NCI-H2081 treated with DMSO at 0.1 percent for 48 hours (cell line): ENCODE measurements around the gene HNRNPD.
"Not testable (repeated sequence)": the region's sequence is repeated elsewhere in the genome, so short reads cannot be mapped to it uniquely, and the experiment has no call there.

Source experiments
- DNase-seq: peaks from one replicate; lab custom pipeline; 2025; lab: John Stamatoyannopoulos, UW

HNRNPD gene

DNA sequence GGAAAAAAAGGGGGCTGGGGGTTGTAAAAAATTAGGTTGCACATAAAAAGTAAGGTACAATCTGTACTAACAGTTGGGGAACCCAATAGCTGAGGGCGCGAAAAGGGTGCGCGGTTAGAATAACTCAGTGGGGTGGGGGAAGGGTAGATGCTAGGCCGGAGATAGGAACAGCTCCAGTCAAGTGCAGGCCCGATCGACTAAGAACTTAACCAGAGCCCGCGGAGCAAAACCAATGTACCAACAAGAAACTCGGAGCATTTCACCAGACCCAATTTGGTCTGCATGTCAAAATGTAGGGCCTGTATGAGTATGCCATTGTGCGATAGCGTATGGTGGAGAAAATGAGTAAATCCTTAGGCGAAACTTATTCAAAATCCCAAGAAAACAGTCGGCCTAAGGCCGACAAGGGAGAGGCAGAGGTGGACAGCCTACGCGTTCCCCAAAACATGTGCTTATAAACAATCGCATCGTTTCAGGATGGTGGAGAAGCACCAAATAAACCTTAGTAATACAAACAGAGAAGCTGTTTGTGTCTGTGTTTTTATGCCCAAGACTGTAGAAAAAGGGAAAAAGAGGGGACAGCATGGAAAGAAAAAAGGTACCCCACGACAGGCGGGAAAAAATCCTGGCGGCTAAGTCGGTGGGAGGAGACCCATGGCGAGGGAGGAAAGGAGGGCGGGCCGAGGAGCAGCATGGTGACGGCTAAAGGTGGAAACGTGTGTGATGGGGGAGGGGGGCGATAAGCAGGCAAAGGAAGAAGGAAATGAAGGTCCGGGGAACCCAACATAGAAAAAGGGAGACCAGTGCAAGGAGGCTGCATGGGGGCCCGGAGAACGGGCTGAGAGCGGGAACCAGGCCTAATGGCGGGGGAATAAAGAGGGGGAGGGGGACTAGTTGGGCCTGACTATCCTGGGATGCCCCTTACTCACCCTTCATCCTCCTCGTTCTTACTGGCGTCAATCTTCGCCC is 990 bp downstream of the HNRNPD start:
- DNase-seq, result no peak

DNA sequence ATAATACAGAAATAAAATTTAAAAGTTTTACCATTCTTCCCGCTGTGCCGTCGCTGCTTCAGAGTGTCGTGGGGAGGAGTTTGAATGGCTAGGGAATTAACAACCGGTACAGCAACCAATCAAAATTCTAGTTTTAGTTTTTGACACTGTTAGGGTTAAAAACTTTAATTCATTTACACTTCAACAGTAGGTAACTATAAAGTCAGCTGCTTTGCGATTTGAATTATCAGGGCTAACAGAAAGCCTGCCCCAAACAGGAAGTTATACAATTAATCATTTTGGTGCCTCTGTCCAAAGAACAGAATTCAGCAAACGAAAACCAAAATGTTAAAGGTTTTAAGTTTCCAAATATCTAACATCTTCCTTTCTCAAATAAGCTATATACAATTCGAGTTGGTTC is 2.3 kb downstream of the HNRNPD start:
- no peak for DNase-seq

DNA sequence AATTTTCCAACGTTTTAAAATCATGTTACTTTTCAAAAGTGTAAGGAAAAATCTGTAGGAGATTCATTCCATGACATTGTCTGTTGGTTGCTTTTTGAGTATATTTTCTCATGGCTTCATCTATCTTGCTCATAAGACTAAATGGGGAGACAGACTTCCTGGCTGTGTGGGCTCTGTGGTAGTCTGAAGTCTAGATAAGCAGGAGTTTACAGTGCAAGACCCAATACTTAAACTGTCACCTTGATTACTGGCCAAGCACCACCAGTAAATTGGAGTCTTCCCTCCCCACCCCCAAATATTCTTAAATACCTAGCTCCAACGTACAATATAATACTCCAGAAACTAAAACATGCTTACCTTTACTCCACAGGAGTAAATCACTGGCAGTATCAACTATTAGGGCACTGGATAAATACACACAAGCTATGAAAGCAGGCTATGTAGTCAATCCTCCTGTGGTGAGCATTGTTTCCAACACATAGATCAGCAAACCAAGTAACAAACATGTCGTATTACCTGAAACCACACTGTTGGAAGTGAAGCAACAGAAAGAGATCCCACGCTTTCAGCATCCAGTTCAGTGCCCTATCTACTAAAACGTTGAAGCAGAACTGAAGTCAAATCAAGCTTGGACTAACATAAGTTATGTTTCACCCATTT is 6.2 kb downstream of the HNRNPD start:
- DNase-seq, result no peak

DNA sequence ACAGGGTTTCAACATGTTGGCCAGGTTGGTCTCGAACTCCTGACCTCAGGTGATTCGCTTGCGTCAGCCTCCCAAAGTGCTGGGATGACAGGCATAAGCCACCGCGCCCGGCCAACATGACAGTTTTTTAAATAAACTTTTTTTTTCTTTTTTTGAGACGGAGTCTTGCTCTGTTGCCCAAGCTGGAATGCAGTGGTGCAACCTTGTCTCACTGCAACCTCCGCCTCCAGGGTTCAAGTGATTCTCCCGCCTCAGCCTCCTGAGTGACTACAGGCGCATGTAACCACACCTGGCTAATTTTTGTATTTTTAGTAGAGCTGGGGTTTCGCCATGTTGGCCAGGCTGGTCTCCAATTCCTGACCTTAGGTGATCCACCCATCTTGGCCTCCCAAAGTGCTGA is 7.4 kb downstream of the HNRNPD start:
- not testable (repeated sequence) for DNase-seq

DNA sequence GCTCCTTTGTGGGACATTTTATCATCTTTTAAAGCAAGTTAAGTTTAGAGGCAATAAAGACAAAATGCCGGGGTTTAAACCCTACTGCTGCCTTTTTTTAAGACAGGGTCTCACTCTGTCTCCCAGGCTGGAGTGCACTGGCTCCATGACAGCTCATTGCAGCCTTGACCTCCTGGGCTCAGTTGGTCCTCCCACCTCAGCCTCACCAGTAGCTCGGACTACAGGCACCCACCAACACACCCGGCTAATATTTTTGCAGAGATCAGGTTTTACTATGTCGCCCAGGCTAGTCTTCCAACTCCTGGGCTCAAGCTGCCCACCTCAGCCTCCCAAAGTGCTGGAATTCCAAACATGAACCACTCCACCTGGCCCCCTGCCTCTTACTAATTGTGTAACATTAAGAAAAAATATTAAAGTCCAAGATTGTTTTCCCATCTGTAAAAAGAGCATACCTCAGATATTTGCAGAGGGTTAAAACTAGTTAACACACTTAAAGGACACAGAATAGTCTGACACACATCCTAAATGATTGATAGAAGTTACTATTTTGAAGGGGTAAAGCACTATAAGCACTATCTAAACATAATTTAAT is 9.8 kb downstream of the HNRNPD start:
- DNase-seq, result no peak

DNA sequence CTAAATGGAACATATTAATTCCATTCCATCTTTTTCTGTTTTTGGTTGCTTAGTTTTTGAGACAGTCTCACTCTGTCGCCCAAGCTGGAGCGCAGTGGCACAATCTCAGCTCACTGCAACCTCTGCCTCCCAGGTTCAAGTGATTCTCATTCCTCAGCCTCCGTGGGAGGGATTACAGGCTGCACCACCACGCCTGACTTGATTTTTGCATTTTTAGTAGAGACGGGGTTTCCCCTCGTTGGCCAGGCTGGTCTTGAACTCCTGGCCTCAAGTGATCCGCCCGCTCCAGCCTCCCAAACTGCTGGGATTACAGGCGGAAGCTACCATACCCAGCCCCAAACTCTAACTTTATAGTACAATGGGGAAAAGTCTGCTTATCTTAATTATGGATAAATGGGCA is 11.2 kb downstream of the HNRNPD start:
- no peak for DNase-seq

DNA sequence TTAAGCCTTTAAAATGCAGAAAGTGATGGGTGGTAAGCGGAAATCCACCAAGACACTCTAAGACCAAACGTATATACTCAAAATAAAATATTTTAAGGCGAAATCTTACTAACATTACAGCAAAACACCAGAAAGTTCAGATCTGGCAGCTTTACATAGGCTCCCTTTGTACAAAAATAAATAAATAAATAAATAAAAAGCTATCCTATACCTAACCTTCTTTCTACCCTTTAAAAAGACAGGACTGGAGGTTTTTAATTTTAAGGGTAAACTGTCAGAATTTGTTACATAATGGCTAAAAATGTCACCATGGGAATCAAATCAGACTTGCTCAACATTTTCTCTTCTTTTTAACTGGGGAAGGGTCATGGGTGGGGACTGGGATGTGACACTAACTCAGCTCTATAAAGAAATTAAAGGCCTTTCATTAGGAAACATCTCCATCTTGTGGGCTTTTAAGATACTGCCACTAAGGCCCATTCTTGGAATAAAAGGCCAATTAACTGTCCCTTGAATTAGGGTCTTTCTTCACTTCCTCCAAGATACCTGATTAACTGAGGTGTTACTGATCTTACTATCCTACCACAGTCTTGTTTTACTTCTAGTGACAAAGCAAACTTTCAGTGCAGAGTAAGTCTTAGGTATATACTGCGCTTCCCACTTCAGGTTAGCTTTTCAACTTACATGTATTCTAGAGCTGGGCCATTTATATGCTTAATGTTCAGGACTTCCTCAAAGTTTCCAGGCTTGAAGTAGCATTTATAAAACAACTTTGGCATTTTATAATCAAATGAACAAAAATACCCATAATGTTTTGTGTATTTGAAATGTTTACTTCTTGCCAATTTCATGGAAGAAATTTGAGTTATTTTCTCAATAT is 13.3 kb downstream of the HNRNPD start:
- DNase-seq, result no peak

DNA sequence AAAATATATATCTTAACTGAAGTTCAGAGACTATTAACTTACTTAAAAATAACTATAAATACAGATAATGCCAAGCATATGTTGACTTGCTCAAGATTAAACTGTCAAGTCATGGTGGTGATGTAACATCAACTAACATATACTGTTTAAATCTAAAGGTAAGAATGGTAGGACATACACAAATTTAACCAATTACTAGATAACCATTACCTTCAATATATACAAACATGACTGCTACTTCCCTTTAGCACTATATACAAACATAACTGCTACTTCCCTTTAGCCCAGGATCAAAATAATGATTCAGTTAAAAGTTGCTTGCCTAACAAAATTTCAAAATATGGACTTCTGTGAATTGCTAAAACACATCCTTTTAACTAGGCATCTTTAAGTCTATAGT is 14.9 kb downstream of the HNRNPD start:
- DNase-seq, result no peak

DNA sequence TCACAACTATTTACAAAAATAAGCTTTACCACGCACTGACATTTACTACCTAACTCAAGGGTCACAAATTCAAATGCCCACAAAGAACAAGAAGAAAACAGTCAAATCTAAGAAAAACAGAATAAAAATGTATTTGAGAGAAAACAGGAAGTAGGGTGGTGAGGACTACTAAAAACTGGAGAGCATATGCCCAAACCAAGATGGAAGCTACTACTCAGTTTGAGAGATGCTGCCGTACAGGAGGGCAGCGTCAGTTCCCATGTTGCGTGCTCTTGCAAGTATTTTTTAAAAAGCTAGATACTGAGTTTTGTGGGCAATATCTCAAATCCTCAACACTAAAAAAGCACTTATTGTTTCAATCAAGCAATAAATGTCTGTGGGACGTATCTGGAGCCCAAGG is 16.2 kb downstream of the HNRNPD start:
- DNase-seq, result no peak

DNA sequence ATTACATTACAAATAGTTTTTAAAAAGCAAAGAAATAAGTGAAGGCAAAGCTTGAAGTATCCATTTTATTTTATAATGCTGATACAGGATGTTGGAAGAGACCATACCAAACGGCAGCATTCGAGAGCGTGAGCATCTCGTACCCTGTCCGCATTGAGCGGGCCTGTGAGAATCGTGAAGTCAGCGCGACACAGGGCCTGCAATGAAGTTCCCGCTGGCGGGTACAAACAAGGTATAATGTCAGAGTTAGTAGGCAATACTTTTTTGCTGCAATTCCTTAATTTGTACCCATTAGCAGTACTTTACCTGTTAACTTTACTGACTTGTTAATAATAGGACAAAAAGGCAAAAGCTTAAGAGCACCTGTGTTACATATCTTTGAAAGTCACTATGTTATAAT is 19.0 kb downstream of the HNRNPD start:
- DNase-seq, result no peak

DNA sequence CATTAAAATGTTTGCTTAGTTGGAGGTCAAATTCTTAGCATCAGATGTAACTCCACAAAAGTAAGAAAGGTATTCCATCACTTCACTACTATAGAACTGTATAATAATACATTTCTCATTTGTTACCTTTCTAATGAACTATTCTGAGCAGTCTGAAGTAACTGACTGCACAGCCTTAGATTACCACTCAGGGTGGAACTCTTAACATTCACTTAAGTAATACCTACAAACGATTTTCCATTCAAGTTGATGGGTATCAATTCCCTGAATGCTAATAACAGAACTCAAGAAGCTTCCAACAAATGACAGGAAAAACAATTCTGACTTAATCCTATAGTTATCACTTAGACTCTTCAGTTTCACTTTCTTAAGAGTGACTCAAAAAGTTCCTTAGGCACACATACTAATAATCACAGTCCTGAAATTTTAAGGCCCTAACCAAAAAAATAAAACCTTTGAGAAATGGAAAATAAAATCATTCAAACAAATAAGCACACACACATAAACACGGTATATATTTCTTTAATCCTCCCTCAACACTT is 20.9 kb downstream of the HNRNPD start:
- DNase-seq, result no peak

DNA sequence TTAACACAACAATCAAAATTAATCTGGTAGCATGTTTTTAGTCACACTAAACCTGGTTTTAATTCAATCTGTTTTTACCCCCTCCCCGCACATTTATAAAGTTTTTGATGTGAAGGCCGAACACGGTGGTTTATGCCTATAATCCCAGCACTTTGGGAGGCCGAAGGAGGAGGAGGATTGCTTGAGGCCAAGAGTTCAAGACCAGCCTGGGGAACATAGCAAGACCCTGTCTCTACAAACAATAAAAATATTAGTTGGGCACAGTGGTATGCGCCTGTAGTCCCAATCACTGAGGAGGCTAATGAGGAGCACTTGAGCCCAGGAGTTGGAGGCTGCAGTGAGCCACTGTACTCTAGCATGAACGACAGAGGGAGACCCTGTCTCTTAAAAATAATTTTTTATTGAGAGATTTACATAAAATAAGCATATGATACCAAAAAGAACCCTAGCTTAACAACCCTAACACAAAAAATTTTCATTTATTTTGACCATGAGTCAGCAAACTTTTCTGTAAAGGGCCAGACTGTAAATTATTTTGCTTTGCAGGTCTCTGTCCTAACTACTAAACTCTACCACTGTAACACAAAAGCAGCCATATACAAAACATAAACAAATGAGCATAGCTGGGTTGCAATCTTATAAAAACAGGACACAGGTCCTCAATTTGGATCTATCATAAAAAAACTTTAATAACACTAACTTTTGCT is 21.5 kb downstream of the HNRNPD start:
- DNase-seq, result no peak

DNA sequence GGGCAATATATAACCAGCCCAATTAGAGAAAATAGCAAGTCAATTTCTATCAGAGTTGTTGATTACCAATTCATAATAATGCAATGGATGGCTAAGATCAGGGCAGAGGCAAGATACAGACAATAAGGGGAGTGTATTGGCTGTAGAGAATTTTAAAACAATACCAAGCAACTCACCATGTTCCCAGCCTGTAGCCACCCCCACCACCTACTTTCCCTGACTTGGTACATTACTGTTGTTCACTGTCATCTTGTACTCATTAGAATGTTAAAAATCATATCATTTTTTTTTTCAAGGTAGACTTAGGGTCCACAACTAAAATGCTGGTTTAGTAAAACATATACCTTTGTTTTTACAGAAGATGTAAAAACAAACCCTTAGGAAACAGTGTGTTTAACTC is 27.7 kb downstream of the HNRNPD start:
- DNase-seq, result no peak

DNA sequence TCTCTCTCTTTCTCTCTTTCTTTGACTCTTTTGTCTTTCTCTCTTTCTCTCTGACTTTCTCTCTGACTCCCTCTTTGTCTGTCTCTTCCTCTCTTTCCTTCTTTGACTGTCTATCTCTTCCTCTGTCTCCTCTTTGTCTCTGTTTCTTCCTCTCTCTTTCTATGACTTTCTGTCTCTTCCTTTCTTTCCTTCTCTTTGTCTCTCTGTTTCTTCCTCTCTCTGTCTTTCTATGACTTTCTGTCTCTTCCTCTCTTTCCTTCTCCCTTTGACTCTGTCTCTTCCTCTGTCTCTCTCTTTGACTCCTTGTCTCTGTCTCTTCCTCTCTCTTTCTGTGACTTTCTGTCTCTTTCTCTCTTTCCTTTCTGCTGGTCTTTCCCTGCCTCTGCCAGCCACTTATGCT is 38.7 kb downstream of the HNRNPD start:
- no peak for DNase-seq

DNA sequence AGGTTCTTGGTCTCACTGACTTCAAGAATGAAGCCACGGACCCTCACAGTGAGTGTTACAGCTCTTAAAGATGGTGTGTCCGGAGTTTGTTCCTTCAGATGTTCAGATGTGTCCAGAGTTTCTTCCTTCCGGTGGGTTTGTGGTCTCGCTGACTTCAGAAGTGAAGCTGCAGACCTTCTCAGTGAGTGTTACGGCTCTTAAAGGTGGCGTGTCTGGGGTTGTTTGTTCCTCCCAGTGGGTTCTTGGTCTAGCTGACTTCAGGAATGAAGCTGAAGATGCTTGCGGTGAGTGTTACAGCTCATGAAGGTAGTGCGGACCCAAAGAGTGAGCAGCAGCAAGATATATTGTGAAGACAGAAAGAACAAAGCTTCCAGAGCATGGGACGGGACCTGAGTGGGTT is 40.1 kb downstream of the HNRNPD start:
- DNase-seq, result not testable (repeated sequence)

DNA sequence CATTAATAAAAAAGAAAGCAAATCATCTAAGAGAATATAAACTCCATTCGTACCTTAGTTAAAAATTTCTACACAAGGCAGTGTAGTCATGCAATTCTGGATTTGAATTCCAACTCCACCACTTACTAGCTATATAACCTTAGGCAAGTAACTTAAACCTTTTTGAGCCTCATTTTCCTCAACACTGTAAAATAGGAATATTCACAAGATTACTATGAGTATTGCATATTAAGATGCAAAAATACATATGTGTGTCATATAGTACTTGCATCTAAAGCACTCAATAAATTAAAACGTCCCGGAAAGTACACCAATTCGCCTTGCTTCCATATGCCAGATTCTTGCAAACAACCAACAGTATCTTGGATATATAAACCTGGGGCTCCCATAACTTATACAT is 42.0 kb downstream of the HNRNPD start:
- no peak for DNase-seq

DNA sequence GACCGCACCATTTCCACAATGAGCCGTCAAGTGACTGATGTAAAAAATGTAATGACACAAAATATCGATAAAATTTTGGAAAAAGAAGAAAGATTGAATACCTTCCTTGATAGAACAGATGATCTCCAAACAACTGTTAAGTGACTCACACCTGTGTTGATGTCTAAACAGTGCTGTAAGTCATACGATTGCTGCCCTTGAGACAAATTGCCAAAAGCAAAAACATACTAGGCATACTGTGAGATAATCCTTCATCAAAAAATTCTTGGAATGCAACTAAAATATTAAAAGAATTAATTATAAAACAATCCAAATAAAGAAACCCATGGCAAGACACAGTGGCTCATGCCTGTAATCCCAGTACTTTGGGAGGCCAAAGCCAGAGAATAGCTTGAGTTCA is 53.4 kb downstream of the HNRNPD start:
- no peak for DNase-seq

DNA sequence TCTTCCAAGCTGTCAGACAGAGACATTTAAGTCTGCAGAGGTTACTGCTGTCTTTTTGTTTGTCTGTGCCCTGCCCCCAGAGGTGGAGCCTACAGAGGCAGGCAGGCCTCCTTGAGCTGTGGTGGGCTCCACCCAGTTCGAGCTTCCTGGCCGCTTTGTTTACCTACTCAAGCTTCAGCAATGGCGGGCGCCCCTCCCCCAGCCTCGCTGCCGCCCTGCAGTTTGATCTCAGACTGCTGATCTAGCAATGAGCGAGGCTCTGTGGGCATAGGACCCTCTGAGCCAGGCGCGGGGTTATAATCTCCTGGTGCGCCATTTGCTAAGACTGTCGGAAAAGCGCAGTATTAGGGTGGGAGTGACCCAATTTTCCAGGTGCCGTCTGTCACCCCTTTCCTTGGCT is 70.7 kb downstream of the HNRNPD start:
- not testable (repeated sequence) for DNase-seq
